Neural cell (in vitro differentiated cells): ENCODE results near the gene CCDC24. TPM values are rescaled to one million over a fixed set of nuclear protein-coding genes. Genes with fewer than 3 reads are reported as not detected.

Experiments used
- H2AFZ ChIP-seq: fragments of 200-600, 300-800 bp; sonication (generic), shearing (Covaris generic); 2 replicates; pipeline ENCODE4 v1.6.0; 2014; ENCODE audit warnings: low read depth, mild to moderate bottlenecking, antibody characterized with exemption, low read length, moderate library complexity
- H3F3A ChIP-seq: fragments of 200-600 bp; shearing (Covaris generic); 2 replicates; pipeline ENCODE4 v1.6.1; 2016; ENCODE audit warnings: mild to moderate bottlenecking, moderate library complexity, mixed read lengths, antibody characterized with exemption, low read length; ENCODE audit not compliant: insufficient read depth, poor library complexity, severe bottlenecking
- H3K27ac ChIP-seq: fragments of 200-600, 300-800 bp; sonication (generic), shearing (Covaris generic); 2 replicates; pipeline ENCODE4 v1.5.1; 2014; ENCODE audit warnings: mild to moderate bottlenecking, low read length, moderate library complexity
- H3K27me3 ChIP-seq: fragments of 300-800, 200-600 bp; sonication (generic), shearing (Covaris generic); 2 replicates; pipeline ENCODE4 v1.6.0; 2014; ENCODE audit warnings: mild to moderate bottlenecking, low read depth, low read length, moderate library complexity; ENCODE audit not compliant: insufficient read depth
- H3K36me3 ChIP-seq: fragments of 300-800, 200-600 bp; sonication (generic), shearing (Covaris generic); 2 replicates; pipeline ENCODE4 v1.5.1; 2014; ENCODE audit warnings: mild to moderate bottlenecking, antibody characterized with exemption, low read length, moderate library complexity; ENCODE audit not compliant: insufficient read depth
- H3K4me2 ChIP-seq: fragments of 300-800, 200-600 bp; sonication (generic), shearing (Covaris generic); 2 replicates; pipeline ENCODE4 v1.6.0; 2014; ENCODE audit warnings: mild to moderate bottlenecking, low read length
- H3K4me3 ChIP-seq: fragments of 300-800, 200-600 bp; sonication (generic), shearing (Covaris generic); 2 replicates; pipeline ENCODE4 v1.5.1; 2014; ENCODE audit warnings: mild to moderate bottlenecking, low read length, moderate library complexity
- H3K79me2 ChIP-seq: fragments of 200-600 bp; shearing (Covaris generic); replicated peaks from 2 replicates; pipeline ENCODE4 v1.6.0; 2014; ENCODE audit warnings: mild to moderate bottlenecking, low read length, moderate library complexity; ENCODE audit not compliant: insufficient read depth
- H3K9ac ChIP-seq: fragments of 300-800, 200-600 bp; sonication (generic), shearing (Covaris generic); 2 replicates; pipeline ENCODE4 v1.6.1; 2016; ENCODE audit warnings: mild to moderate bottlenecking, low read length, mixed read lengths
- H3K9me2 ChIP-seq: fragments of 200-600 bp; shearing (Covaris generic); 2 replicates; pipeline ENCODE4 v1.6.1; 2016; ENCODE audit warnings: mild to moderate bottlenecking, low read length, mixed read lengths; ENCODE audit not compliant: insufficient read depth
- H3K9me3 ChIP-seq: fragments of 200-600, 300-800 bp; sonication (generic), shearing (Covaris generic); 2 replicates; pipeline ENCODE4 v1.6.1; 2016; ENCODE audit warnings: mild to moderate bottlenecking, mixed run types, low read length, moderate library complexity, mixed read lengths
- H4K20me1 ChIP-seq: fragments of 200-600 bp; shearing (Covaris generic); 2 replicates; pipeline ENCODE4 v1.6.1; 2016; ENCODE audit warnings: mild to moderate bottlenecking, mixed run types; ENCODE audit not compliant: insufficient read depth
- EP300 ChIP-seq: fragments of 450-650 bp; conservative IDR thresholded peaks from 2 replicates; pipeline ENCODE4 v1.6.1; 2014; ENCODE audit warnings: antibody characterized with exemption, mild to moderate bottlenecking, moderate library complexity; ENCODE audit not compliant: poor library complexity, severe bottlenecking
- EZH2 ChIP-seq: fragments of 200-600, 300-800 bp; shearing (Covaris generic), sonication (generic); IDR thresholded peaks from 2 replicates; pipeline ENCODE4 v1.6.1; 2014; ENCODE audit warnings: antibody characterized with exemption, low read length, borderline replicate concordance, mild to moderate bottlenecking; ENCODE audit not compliant: insufficient read depth, poor library complexity, severe bottlenecking
- MXI1 ChIP-seq: fragments of 450-650 bp; conservative IDR thresholded peaks from 2 replicates; pipeline ENCODE4 v1.6.1; 2014; ENCODE audit warnings: antibody characterized with exemption, mild to moderate bottlenecking; ENCODE audit not compliant: poor library complexity, severe bottlenecking
- POLR2AphosphoS5 ChIP-seq: IDR thresholded peaks from 2 replicates; pipeline ENCODE4 v1.6.1; 2012
- RAD21 ChIP-seq: fragments of 450-650 bp; conservative IDR thresholded peaks from 2 replicates; pipeline ENCODE4 v1.6.1; 2014; ENCODE audit warnings: antibody characterized with exemption, mild to moderate bottlenecking, moderate library complexity
- SMC3 ChIP-seq: fragments of 450-650 bp; conservative IDR thresholded peaks from 2 replicates; pipeline ENCODE4 v1.6.1; 2014; ENCODE audit warnings: antibody characterized with exemption, mild to moderate bottlenecking, moderate library complexity; ENCODE audit not compliant: poor library complexity
- TAF1 ChIP-seq: IDR thresholded peaks from 2 replicates; pipeline ENCODE4 v1.6.1; 2012; ENCODE audit warnings: low read depth
- polyA plus RNA-seq: library from polyadenylated mRNA; depleted of rRNA; stranded (reverse); fragments of >200 nt; gene quantifications from 2 replicates; pipeline ENCODE4 v1.2.3, GENCODE V29; 2014
- TF ChIP-seq, protein P1 (sequence below): IDR thresholded peaks from 2 replicates; pipeline ENCODE4 v1.6.1; 2012; ENCODE audit warnings: borderline replicate concordance
- TF ChIP-seq, protein P2 (sequence below): fragments of 450-650 bp; IDR thresholded peaks from 2 replicates; pipeline ENCODE4 v1.5.1; 2014; ENCODE audit warnings: antibody characterized with exemption, mild to moderate bottlenecking, moderate library complexity; ENCODE audit not compliant: poor library complexity, severe bottlenecking

CCDC24 gene
- polyA plus RNA-seq, 1 donor from 2014 or later: 16.5 TPM

GRCh38 chr1:43945674-43946235, 45.6 kb upstream of the CCDC24 start:
- H4K20me1 ChIP-seq: no peaks in the 10 kb centered on the region
- no peaks in the 10 kb centered on the region for H3K9me3 ChIP-seq
- no peak for TF ChIP-seq EZH2
- peak overlapping the region; percentile 78 for H3K4me3 ChIP-seq
- peak overlapping the region; percentile 81 for H2AFZ ChIP-seq
- H3K27me3 ChIP-seq: no peaks in the 10 kb centered on the region
- H3K79me2 ChIP-seq: peaks cover 27% of the 10 kb centered on the region
- peak overlapping the region; percentile 85 for H3K4me2 ChIP-seq
- H3K27ac ChIP-seq: peak overlapping the region; percentile 74
- peak overlapping the region; percentile 89 for H3K9ac ChIP-seq
- H3K36me3 ChIP-seq: no peaks in the 10 kb centered on the region
- H3K9me2 ChIP-seq: no peaks in the 10 kb centered on the region
- H3F3A ChIP-seq: no peaks in the 10 kb centered on the region

- peak within 1 kb of the TSS; percentile 89 for H3K9ac ChIP-seq
- no peaks in the 10 kb centered on the region for H3K9me2 ChIP-seq
- H3K4me3 ChIP-seq: peak within 1 kb of the TSS; percentile 78
- H3K36me3 ChIP-seq: no peaks in the 10 kb centered on the region
- TF ChIP-seq EZH2 (no peak), RAD21 (peak; percentile 81), TAF1 (peak; percentile 84), EP300 (peak; percentile 80), POLR2AphosphoS5 (peak; percentile 91), SMC3 (peak; percentile 81), MXI1 (peak; percentile 92)
- TF ChIP-seq, protein P1, sequence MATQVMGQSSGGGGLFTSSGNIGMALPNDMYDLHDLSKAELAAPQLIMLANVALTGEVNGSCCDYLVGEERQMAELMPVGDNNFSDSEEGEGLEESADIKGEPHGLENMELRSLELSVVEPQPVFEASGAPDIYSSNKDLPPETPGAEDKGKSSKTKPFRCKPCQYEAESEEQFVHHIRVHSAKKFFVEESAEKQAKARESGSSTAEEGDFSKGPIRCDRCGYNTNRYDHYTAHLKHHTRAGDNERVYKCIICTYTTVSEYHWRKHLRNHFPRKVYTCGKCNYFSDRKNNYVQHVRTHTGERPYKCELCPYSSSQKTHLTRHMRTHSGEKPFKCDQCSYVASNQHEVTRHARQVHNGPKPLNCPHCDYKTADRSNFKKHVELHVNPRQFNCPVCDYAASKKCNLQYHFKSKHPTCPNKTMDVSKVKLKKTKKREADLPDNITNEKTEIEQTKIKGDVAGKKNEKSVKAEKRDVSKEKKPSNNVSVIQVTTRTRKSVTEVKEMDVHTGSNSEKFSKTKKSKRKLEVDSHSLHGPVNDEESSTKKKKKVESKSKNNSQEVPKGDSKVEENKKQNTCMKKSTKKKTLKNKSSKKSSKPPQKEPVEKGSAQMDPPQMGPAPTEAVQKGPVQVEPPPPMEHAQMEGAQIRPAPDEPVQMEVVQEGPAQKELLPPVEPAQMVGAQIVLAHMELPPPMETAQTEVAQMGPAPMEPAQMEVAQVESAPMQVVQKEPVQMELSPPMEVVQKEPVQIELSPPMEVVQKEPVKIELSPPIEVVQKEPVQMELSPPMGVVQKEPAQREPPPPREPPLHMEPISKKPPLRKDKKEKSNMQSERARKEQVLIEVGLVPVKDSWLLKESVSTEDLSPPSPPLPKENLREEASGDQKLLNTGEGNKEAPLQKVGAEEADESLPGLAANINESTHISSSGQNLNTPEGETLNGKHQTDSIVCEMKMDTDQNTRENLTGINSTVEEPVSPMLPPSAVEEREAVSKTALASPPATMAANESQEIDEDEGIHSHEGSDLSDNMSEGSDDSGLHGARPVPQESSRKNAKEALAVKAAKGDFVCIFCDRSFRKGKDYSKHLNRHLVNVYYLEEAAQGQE: peak; percentile 84
- TF ChIP-seq, protein P2, sequence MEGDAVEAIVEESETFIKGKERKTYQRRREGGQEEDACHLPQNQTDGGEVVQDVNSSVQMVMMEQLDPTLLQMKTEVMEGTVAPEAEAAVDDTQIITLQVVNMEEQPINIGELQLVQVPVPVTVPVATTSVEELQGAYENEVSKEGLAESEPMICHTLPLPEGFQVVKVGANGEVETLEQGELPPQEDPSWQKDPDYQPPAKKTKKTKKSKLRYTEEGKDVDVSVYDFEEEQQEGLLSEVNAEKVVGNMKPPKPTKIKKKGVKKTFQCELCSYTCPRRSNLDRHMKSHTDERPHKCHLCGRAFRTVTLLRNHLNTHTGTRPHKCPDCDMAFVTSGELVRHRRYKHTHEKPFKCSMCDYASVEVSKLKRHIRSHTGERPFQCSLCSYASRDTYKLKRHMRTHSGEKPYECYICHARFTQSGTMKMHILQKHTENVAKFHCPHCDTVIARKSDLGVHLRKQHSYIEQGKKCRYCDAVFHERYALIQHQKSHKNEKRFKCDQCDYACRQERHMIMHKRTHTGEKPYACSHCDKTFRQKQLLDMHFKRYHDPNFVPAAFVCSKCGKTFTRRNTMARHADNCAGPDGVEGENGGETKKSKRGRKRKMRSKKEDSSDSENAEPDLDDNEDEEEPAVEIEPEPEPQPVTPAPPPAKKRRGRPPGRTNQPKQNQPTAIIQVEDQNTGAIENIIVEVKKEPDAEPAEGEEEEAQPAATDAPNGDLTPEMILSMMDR: peak; percentile 98
- no peaks in the 10 kb centered on the region for H3K27me3 ChIP-seq
- peaks cover 34% of the 10 kb centered on the region for H3K79me2 ChIP-seq
- peak within 1 kb of the TSS; percentile 74 for H3K27ac ChIP-seq
- no peaks in the 10 kb centered on the region for H3F3A ChIP-seq
- peak within 1 kb of the TSS; percentile 81 for H2AFZ ChIP-seq
- peak within 1 kb of the TSS; percentile 97 for H3K4me2 ChIP-seq
- no peaks in the 10 kb centered on the region for H4K20me1 ChIP-seq
- no peaks in the 10 kb centered on the region for H3K9me3 ChIP-seq
These were observed 45.0 kb upstream of the CCDC24 start, which contains the start of gene IPO13 for GRCh38 chr1:43946236-43947060. Gene IPO13 (plus strand): TSS chr1:43946950. CDS start chr1:43947601, 651 bp downstream.
